OCI-M2 (cell line): ENCODE measurements around the gene IQCF5.
"Not testable (repeated sequence)": the region's sequence is repeated elsewhere in the genome, so short reads cannot be mapped to it uniquely, and the experiment has no call there.

ENCODE experiments used
- DNase-seq: peaks from one replicate; lab custom pipeline; 2025; ENCODE audit not compliant: unreplicated experiment; lab: John Stamatoyannopoulos, UW

The IQCF5 gene

GRCh38 chr3:51869304-51869703, 6.1 kb downstream of the IQCF5 start:
- DNase-seq, result no peak

- DNase-seq, result not testable (repeated sequence)
Measured at GRCh38 chr3:51868896-51869295, 6.5 kb downstream of the IQCF5 start.

DNA sequence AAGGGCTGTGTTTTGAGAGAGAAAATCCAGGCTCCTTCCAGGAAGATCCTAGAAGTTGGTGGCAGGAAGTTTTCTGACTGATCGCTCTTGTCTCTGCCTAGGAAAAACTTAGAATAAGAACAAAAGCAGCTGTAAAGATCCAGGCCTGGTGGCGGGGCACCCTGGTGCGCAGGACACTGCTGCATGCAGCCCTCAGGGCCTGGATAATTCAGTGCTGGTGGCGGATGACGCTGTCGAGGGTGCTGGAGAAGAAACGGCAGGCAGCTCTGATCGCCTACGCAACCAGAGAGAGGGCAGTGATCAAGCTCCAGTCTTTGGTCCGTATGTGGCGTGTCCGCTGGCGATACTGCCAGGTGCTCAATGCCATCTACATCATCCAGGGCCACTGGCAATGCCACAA, 12.5 kb downstream of the IQCF5 start:
- no peak for DNase-seq

GRCh38 chr3:51860703-51861665, 14.4 kb downstream of the IQCF5 start, which contains the start of gene IQCF2:
IQCF2 (plus strand) TSS chr3:51861615; CDS start chr3:51861667, 52 bp downstream.
- peak; percentile 63 for DNase-seq

- not testable (repeated sequence) for DNase-seq
Measured at GRCh38 chr3:51855411-51855810, 20.0 kb downstream of the IQCF5 start.

- DNase-seq, result no peak
Measured at GRCh38 chr3:51845129-51845528, 30.3 kb downstream of the IQCF5 start.

DNA sequence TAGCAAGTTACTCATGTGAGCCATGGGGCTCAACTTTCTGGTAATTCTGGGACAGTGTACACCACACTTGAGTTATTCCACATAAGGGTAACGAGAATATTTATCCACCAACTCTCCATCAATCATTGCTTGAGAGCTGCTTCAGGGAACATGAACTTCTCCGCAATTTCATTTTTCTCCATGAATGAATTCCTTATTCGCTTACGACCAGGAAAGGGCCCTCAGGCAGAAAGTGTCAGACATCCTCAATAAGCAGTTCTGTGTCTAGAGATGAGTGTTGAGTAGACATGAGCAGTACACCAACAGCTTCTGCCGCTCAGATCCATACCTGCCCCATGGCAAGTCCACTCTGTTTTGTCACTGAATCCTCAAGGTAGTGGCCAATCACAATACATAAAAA, 38.8 kb downstream of the IQCF5 start:
- no peak for DNase-seq

GRCh38 chr3:51830836-51831385, 44.5 kb downstream of the IQCF5 start:
- DNase-seq, result no peak

DNA sequence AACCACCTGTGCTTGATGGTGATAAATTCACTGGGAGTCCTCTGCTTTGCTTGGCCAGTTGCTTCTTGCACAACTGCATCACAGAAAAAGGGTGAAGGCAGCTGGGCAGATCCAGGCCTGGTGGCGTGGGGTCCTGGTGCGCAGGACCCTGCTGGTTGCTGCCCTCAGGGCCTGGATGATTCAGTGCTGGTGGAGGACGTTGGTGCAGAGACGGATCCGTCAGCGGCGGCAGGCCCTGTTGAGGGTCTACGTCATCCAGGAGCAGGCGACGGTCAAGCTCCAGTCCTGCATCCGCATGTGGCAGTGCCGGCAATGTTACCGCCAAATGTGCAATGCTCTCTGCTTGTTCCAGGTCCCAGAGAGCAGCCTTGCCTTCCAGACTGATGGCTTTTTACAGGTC, 45.1 kb downstream of the IQCF5 start:
- no peak for DNase-seq

GRCh38 chr3:51828297-51828696, 47.1 kb downstream of the IQCF5 start:
- DNase-seq, result no peak
